NCI-H1092 treated with DMSO at 0.1 percent for 48 hours (cell line): ENCODE data around the gene CMIP.

ENCODE experiments used
- DNase-seq: peaks from one replicate; lab custom pipeline; 2025; lab: John Stamatoyannopoulos, UW

Gene CMIP

GRCh38 chr16:81701296-81701970 lies 256.8 kb downstream of the CMIP start:
- no peak for DNase-seq

DNA sequence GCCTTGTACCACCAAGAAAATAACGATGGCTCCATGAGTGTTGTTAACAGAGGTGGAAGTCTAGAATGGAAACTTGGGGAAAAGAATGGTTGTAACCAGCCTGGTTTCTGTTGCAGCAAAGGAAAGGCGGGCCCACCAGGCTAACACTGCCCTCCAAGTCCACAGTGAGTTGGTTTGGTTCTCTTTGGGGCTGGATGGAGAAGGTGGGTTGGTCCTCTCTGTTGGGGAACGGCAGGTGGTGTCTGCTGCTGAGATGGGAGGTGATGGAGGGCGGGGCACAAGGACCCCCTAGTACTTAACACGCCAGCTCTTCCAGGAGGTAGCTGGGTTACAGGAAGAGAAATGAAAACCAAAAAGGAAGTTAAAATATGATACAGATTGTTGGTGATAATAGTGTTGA lies 257.9 kb downstream of the CMIP start:
- DNase-seq, result no peak

- DNase-seq, result no peak
Observed at GRCh38 chr16:81703177-81704155, 258.9 kb downstream of the CMIP start.

DNA sequence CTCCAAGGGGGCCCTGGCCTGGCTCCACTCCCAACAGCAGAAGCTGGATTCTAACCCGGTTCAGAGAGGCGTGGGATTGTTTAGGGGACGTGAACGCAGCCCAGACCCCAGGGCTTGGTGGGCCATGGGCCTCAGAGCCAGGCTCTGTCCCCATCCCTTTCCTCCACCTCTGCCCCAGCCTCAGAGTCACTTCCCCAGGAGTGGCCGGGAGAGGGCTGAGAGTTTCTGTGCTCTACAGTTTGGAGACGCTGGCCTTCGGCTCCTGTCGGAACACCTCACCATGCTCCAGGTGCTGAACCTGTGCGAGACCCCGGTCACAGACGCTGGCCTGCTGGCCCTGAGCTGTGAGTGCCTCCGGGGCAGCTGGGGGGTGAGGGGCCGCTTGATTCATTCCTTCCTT lies 260.7 kb downstream of the CMIP start:
- no peak for DNase-seq

DNA sequence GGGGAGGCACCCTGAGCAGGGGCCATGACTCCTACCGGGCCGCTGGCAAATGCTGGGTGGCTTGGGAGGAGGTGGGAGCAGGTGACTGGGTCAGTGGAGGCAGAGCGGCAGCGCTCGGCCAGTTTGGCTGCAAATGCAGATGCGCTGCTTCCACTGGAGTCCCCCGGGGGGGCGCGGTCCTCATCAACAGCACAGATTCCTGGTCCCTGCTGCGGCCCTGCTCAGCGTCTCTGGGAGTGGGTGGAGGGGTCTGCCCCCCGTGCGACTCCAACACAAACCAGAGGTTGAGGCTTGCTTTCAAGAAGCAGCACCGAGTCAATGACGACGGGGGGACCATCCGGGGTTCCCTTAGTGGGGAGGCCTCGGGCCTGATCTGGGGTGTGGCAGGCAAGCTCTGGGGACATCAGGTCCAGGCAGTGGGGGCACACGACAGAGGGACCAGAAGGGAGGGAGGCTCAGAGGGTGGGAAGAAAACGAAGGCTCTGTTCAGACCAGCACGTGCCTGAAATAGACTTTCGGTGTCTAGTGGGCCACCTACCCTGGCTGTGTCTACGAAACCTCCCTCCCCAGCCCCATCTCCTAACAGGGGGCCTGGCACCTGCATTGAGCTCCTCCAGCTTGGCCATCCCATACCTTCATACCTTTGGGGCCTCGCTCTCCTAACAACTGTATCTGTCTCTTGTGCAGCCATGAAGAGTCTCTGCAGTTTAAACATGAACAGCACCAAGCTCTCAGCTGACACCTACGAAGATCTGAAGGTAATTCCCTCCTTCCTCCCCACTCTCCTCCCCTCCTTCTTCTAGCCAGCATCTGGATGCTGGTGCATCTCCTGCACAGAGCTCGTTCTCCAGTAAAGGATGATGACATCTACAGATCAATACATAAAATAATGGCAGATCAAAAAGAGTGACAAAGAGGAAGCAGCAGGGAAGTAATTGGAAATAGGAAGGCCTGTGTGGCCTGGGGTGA lies 262.0 kb downstream of the CMIP start:
- no peak for DNase-seq

GRCh38 chr16:81707411-81708265 lies 263.0 kb downstream of the CMIP start:
- no peak for DNase-seq

DNA sequence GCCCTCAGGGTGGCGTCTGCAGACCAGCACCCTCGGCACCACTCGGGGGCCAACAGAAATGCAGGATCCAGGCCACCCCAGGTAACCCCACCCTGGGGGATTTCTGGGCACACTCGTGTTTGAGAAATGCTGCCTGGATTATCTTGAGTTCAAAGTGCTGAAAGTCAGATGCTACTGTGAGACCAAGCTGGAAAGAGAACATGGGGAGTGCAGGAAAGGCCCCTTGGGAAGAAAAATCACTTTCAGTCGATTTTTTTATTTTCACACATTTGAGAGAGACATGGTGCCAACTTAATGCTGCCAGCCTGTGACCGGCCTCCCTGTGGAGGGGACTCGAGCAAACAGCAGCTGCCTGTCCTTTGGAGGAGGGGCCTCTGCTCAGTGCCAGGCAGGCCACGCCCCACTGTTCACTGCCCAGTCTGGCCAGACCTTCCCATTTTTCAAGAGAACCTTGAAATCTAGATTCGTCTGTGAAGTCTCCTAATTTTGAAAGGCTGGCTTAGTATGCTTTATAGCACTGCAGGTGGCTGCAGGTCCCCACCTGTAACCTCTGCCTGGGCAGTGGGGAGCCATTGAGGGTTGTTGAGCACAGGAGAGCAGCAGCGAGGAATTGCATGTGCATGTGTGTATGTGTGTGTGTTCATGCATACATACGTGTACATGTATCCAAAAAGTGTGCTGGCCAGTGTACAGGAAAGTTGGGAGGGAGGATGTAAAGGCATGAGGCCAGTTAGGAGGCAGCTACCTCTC lies 263.8 kb downstream of the CMIP start:
- no peak for DNase-seq

DNA sequence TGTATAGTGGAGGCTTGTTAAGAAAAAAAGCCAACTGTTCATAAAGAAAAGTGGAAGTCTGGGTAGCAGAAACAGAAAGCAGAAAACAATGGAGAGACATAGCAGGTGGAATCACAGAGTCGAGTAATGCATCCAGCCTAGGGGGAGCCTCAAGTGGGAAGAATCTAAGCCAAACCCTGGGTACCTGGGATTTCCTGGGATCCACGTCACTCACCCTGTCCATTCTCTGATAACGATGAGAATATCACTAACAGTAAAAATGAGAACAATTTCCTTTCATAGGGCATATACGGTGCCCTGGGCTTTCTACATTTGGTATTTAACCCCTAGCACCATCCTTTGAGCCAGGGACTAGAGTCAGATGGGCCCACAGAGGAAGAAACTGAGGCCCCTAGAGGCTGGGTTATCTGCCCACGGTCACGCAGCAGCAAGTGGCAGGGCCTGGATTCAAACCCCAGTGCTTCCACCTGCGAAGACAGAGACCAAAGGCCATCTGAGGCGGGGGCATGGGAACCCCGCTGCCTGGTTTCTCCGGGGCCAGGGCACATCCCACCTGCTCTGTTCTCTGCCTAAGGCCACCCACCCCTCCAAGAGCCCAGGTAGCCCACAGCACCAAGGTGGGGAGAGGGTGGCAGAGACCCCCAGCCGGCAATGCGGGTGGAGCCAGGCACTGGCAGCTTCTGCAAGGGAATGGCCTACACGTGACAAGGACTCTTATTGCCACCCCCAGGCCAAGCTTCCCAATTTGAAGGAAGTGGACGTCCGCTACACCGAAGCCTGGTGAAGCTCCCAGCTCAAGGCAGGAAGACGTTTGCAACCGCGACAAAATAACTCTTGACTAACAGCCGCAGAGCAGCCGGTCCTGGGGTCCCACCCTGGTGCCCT lies 264.6 kb downstream of the CMIP start:
- no peak for DNase-seq

- DNase-seq, result no peak
Observed at GRCh38 chr16:81710044-81710443, 265.4 kb downstream of the CMIP start.

DNA sequence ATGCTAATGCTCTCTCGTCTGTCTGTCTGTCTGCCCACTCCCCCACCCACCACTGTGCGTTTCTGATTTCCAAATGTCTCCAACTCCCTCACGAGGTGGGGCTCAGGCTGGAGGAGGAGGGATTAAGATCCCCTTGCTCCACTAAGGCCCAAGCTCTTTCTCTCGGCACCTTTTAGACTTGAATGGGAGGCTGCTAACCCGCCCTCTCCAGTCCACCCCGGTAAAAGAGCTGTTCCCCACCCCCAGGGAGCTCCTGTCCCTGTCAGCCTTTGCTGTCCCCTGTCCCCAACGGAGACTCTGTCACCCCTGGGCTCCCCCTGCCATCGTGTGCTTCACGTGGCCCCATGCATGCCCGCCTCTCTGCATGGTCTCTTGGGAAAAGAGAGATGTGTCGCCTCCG lies 266.0 kb downstream of the CMIP start:
- DNase-seq, result no peak

DNA sequence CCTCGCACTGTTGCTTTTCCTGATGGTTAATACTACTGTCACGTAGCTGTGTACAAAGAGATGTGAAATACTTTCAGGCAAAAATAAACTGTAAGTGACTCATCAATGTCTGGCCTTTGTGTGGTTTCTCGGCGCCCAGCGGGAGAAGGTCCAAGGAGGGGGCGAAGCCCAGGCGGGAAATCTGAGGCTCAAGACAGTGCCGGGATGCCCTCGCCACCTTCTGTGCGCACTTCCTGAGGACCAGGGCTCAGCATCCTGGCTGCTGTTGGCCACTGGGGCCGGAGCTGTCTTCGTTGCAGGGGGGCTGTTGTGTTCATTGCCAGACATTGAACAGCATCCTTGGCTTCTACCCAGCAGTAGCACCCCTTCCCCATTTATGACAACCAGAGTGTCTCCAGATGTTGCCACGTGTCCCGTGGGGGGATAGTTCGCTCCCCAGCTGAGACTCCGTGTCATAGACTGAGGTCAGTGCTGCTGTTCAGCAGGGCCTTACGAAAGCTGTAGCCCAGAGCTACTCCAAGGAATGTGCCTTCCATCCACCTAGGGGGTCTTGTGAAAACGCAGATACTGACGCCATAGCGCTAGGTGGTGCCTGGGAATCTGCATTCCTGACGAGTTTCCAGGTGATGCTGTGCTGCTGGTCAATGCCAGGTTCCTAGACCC lies 267.2 kb downstream of the CMIP start:
- no peak for DNase-seq

DNA sequence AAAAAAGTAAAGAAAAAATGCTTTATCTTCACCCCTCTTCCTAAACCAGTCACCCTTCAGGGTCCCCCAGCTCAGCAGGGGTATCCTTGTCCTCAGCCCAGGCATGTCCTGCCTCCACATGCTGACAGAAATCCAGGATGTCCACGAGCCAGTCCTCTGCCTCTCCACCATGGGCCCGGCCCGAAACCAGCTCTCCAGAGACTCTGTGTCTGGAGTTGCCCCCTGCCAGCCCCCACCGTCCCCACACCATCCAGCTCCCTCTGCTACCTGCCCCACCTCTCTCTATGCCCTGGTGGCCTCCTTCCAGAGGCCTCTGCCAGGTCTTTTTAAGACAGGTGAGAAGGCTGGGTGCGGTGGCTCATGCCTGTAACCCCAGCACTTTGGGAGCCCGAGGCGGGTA lies 268.1 kb downstream of the CMIP start:
- no peak for DNase-seq

GRCh38 chr16:81713295-81713772 lies 268.7 kb downstream of the CMIP start:
- DNase-seq, result no peak

GRCh38 chr16:81713796-81714195 lies 269.2 kb downstream of the CMIP start:
- no peak for DNase-seq

- no peak for DNase-seq
Observed at GRCh38 chr16:81714583-81714982, 270.0 kb downstream of the CMIP start.

- DNase-seq, result no peak
Observed at GRCh38 chr16:81715358-81716196, 271.0 kb downstream of the CMIP start.

DNA sequence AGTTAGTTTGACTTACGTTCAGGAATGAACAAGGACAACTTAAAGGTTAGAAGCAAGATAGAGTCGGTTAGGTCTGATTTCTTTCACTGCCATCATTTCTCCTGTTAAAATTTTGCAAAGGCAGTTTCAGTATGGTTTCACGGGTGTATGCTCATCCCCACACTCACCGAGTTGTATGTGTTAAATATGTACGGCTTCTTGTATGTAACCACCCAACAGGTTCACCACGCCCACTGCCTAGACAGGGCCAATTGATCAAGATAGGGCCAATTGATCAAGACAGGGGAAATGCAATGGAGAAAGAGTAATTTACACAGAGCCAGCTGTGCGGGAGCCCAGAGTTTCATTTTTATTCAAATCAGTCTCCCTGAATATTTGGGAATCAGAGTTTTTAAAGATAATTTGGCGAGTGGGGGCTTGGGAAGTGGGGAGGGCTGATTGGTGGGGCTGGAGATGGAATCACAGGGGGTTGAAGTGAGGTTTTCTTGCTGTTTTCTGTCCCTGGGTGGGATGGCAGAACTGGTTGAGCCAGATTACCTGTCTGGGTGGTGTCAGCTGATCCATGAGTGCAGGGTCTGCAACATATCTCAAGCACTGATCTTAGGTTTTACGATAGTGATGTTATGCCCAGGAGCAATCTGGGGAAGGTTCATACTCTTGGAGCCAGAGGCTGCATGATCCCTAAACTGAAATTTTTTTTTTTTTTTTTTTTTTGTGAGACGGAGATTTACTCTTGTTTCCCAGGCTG lies 272.0 kb downstream of the CMIP start:
- no peak for DNase-seq
